Spleen (tissue), 11 donors: ENCODE results near the gene DGUOK. TPM values are rescaled to one million over a fixed set of nuclear protein-coding genes. Genes with fewer than 3 reads are reported as not detected.
"Not testable (repeated sequence)": the region's sequence is repeated elsewhere in the genome, so short reads cannot be mapped to it uniquely, and the experiment has no call there.

Experiments used
- DNase-seq: peaks from one replicate; pipeline ENCODE4 v3.0.0-alpha.2; 2020
- H3K27ac ChIP-seq, 8 donors: fragments of 200-600 bp; sonication (generic) in 7 of 8; 1 replicate in 4 of 8; 2 replicates in 4 of 8; pipeline versions ENCODE4 v1.5.0 to v1.8.0; 2016 to 2021; ENCODE audit warnings: inconsistent platforms in 4 of 8, mild to moderate bottlenecking in 4 of 8, moderate library complexity in 1 of 8
- H3K27me3 ChIP-seq, 7 donors: fragments of 200-600 bp; sonication (generic) in 6 of 7; replicated peaks in 1 of 7; 1 replicate in 4 of 7; 2 replicates in 3 of 7; pipeline versions ENCODE4 v1.5.0 to v1.8.0; 2016 to 2021; ENCODE audit warnings: inconsistent platforms in 3 of 7, mild to moderate bottlenecking in 1 of 7
- H3K36me3 ChIP-seq, 6 donors: fragments of 200-600 bp; sonication (generic) in 5 of 6; 1 replicate in 4 of 6; 2 replicates in 2 of 6; pipeline versions ENCODE4 v1.5.0 to v1.8.0; 2016 to 2021; ENCODE audit warnings: inconsistent platforms in 2 of 6
- H3K4me1 ChIP-seq, 6 donors: fragments of 200-600 bp; sonication (generic) in 5 of 6; 1 replicate in 3 of 6; 2 replicates in 3 of 6; pipeline versions ENCODE4 v1.5.0 to v1.8.0; 2016 to 2021; ENCODE audit warnings: inconsistent platforms in 3 of 6
- H3K4me3 ChIP-seq, 8 donors: fragments of 200-600 bp; sonication (generic) in 7 of 8; 1 replicate in 4 of 8; 2 replicates in 4 of 8; pipeline versions ENCODE4 v1.5.0 to v1.8.0; 2016 to 2021; ENCODE audit warnings: inconsistent platforms in 4 of 8, mild to moderate bottlenecking in 4 of 8, moderate library complexity in 2 of 8
- H3K9me3 ChIP-seq, 8 donors: fragments of 200-600 bp; sonication (generic) in 7 of 8; 1 replicate in 4 of 8; 2 replicates in 4 of 8; pipeline versions ENCODE4 v1.5.0 to v1.8.0; 2016 to 2021; ENCODE audit warnings: inconsistent platforms in 4 of 8
- CTCF ChIP-seq, 11 experiments: fragments of 200-600 bp in 7 of 11; fragments of 450-650 bp in 4 of 11; sonication (generic) in 4 of 11; IDR thresholded peaks in 8 of 11; conservative IDR thresholded peaks in 3 of 11; 1 replicate in 7 of 11; 2 replicates in 4 of 11; pipeline versions ENCODE4 v1.4.0 to v1.8.0; 2016 to 2021; ENCODE audit warnings: antibody characterized with exemption in 11 of 11, inconsistent platforms in 4 of 11, mild to moderate bottlenecking in 1 of 11
- POLR2A ChIP-seq, 3 donors: fragments of 450-650 bp; IDR thresholded peaks; one replicate each; pipeline ENCODE4 v1.5.1; 2017; ENCODE audit warnings: antibody characterized with exemption in 3 of 3, mild to moderate bottlenecking in 1 of 3
- POLR2AphosphoS5 ChIP-seq, 3 donors: sonication (generic); formaldehyde crosslinking; IDR thresholded peaks; one replicate each; pipeline ENCODE4 v1.5.1; 2017; ENCODE audit warnings: antibody characterized with exemption in 3 of 3
- WGBS, 5 donors: extraction: QIAGEN DNeasy Blood & Tissue Kit in 3 of 5; methylation state at CpG; one replicate each; pipeline versions ENCODE4 v1.1.5 to v1.1.7; 2013 to 2018; 5-methylcytosine and 5-hydroxymethylcytosine counted together
- intact Hi-C: fragments of 100-400 bp; cut with DNase I; formaldehyde crosslinking; loops from one replicate; pipeline ENCODE4 v1.15.0; 2023; ENCODE audit warnings: low total_unique reads
- polyA plus RNA-seq, 3 donors: library from polyadenylated mRNA; stranded (reverse); fragments of 200-250 nt; gene quantifications; one replicate each; pipeline ENCODE4 v1.2.1, GENCODE V29; 2013
- total RNA-seq, 7 donors: library from RNA; depleted of rRNA in 3 of 7; stranded (reverse); fragments of >200 nt in 3 of 7; fragmentation: NEBNext Ultra II Directional in 4 of 7; extraction: Animal tissue kit (Norgen Biotek cat#: 25700) in 4 of 7; gene quantifications; one replicate each; pipeline versions ENCODE4 v1.1.0 to v1.2.1, GENCODE V29; 2016 to 2021
- donor health status: healthy with polysubstance abuse.
- donor health status: DM: no; HTN: no; CAD: no; lungs with moderate emphysema.
- donor health status: DM: no; HTN: no; CAD: no.
- donor health status: Bipolar disorder and iron deficiency.
- donor health status: healthy.
- donor health status: DM: no; HTN: no; CAD: no.
- donor health status: DM: yes; HTN: yes; CAD: no.

The DGUOK gene
- total and polyA plus RNA-seq, 10 donors: 41.3 to 120 (median 57.1) TPM

- Histone ChIP-seq H3K4me3 (no peak overlapping the region), H3K4me1 (no peaks in the 10 kb centered on the region), H3K36me3 (no peaks in the 10 kb centered on the region), H3K27ac (no peak overlapping the region), H3K9me3 (no peaks in the 10 kb centered on the region), H3K27me3 (peaks cover 0 to 7% (median 0%) of the 10 kb centered on the region in 7 donors)
- DNase-seq: no peak
- 68 to 77% (median 74%) methylated on average over 4 of the region's 4 CpGs for WGBS, 5 donors
- no peak for TF ChIP-seq POLR2A (IDR thresholded peaks at IDR 0.05)
- TF ChIP-seq CTCF (IDR thresholded peaks at IDR 0.05 in 8 of 11, conservative IDR thresholded peaks at IDR 0.05 in 3 of 11): no peak
- no peak for TF ChIP-seq POLR2AphosphoS5 (IDR thresholded peaks at IDR 0.05)
- intact Hi-C loops: no loop called here
These were observed 40.3 kb upstream of the DGUOK start for GRCh38 chr2:73886357-73886756.

DNA sequence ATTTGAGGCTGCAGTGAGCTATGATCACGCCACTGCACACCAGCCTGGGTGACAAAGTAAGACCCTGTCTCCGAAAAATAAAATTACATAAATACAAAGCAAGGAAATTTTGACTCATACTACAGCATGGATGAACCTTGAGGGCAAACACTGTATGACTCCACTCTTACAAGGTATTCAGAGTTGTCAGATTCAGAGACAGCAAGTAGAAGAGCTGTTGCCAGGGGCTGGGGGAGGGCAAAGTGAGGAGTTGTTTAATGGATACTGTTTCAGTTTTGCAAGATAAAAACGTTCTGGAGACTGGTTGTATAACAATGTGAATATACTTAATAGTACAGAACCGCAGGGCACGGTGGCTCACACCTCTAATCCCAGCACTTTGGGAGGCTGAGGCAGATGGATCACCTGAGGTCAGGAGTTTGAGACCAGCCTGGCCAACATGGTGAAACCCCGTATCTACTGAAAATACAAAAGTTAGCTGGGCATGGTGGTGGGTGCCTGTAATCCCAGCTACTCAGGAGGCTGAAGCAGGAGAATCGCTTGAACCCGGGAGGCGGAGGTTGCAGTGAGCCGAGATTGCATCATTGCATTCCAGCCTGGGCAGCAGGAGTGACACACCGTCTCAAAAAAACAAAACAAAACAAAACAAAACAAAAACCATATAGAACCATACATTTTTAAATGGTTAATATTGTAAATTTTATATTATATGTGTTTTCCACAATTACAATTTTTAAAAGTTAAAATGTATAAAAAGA is 38.9 kb upstream of the DGUOK start:
- H3K27ac ChIP-seq, H3K36me3 ChIP-seq, H3K4me1 ChIP-seq, H3K4me3 ChIP-seq, H3K9me3 ChIP-seq, DNase-seq, intact Hi-C loops, H3K27me3 ChIP-seq: not testable (repeated sequence)
- 84 to 86% (median 86%) methylated on average over 11 of the region's 11 CpGs for WGBS, 5 donors

DNA sequence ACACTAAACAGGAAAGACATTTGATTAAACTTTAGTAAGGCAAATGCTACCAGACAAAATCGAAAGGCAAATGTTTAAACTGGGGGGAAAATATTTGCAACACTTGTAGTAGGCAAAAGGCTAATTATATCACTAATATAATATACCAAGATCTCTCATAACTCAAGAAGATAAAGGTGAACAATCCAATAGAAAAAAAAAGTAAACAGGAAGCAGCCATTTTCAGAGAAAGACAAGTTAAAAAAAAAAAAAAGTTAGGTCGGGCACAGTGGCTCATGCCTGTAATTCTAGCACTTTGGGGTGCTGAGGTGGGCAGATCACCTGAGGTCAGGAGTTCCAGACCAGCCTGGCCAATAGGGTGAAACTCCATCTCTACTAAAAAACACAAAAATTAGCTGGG is 38.3 kb upstream of the DGUOK start:
- TF ChIP-seq CTCF (IDR thresholded peaks at IDR 0.05 in 8 of 11, conservative IDR thresholded peaks at IDR 0.05 in 3 of 11) (no peak), POLR2AphosphoS5 (IDR thresholded peaks at IDR 0.05) (no peak), POLR2A (IDR thresholded peaks at IDR 0.05) (no peak)
- Histone ChIP-seq H3K27me3 (no peaks in the 10 kb centered on the region), H3K4me3 (no peak overlapping the region), H3K9me3 (no peaks in the 10 kb centered on the region), H3K27ac (no peak overlapping the region), H3K36me3 (no peaks in the 10 kb centered on the region), H3K4me1 (no peaks in the 10 kb centered on the region)
- 59 to 76% (median 68%) methylated on average over 2 of the region's 2 CpGs for WGBS, 5 donors
- DNase-seq: no peak
- intact Hi-C loops: no loop called here

DNA sequence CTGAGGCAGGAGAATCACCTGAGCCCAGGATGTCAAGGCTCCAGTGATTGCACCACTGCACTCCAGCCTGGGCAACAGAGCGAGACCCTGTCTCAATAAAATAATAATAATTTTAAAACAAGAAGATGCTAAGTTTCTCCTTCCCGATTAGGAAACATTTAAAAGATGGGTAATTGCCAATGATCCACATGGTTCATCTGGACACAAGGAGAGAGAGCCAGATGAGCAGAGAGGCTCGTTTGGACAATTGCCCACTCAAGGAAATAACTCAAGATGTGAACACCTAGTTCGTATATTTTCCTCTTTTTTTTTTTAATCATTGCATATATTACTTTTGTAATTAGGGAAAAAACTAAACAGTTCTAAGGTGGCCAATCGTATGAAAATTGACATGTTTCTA is 37.5 kb upstream of the DGUOK start:
- TF ChIP-seq POLR2AphosphoS5 (IDR thresholded peaks at IDR 0.05) (no peak), CTCF (IDR thresholded peaks at IDR 0.05 in 8 of 11, conservative IDR thresholded peaks at IDR 0.05 in 3 of 11) (no peak), POLR2A (IDR thresholded peaks at IDR 0.05) (no peak)
- no peaks in the 10 kb centered on the region for H3K27me3 ChIP-seq
- 71 to 86% (median 82%) methylated on average over 5 of the region's 5 CpGs for WGBS, 5 donors

More for the DNA sequence above, 37.5 kb upstream of the DGUOK start:
- H3K27ac ChIP-seq: no peak overlapping the region
- DNase-seq: no peak
- no peaks in the 10 kb centered on the region for H3K36me3 ChIP-seq
- no peak overlapping the region for H3K4me3 ChIP-seq
- intact Hi-C loops: no loop called here
- H3K9me3 ChIP-seq: no peaks in the 10 kb centered on the region
- H3K4me1 ChIP-seq: no peaks in the 10 kb centered on the region
